ENCODE data around the gene MRPS16.

The MRPS16 gene

GRCh38 chr10:73238990-73239566 is 13.4 kb downstream of the MRPS16 start:
- no peak for DNase-seq

DNA sequence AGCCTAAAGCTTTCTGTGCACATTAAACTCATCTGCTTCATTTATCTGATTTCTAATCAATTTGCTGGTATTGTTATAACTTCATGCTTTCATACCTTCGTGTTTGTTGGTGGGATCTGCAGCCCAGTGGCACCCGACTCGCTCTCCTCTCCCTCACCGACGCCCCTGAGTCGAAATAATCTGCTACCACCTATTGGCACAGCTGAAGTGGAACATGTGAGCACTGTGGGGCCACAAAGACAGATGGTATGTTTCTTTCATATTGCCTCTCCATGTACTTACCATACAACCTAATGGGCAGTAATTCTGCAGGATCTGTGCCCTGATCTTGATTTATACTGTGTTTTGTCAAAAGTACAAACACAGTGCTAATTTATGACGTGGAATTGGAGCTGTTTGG is 17.7 kb downstream of the MRPS16 start:
- DNase-seq, result no peak

DNA sequence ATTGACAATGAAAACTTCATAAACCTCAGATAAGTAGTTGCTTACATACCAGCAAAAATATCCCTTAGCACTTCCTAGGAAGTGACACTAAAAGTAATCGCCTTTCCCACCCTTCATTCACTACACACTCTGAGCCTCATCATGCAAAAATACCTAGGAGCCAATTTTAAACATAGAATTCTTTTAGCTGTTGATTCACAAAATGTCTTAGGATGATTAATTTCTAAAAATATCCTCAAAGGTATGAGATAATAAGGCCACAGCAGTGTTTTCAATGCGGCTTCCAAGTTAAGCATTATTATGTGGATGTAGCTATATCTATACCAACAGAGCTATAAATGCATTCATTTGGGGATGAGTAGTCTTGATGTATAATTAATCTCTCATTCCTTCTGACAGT is 18.6 kb downstream of the MRPS16 start:
- DNase-seq, result no peak

- no peak for DNase-seq
Observed at GRCh38 chr10:73232887-73233286, 19.6 kb downstream of the MRPS16 start.

GRCh38 chr10:73229567-73229966 is 22.9 kb downstream of the MRPS16 start:
- no peak for DNase-seq

- no peak for DNase-seq
Observed at GRCh38 chr10:73228247-73228646, 24.2 kb downstream of the MRPS16 start.

GRCh38 chr10:73226663-73227062 is 25.8 kb downstream of the MRPS16 start:
- no peak for DNase-seq

DNA sequence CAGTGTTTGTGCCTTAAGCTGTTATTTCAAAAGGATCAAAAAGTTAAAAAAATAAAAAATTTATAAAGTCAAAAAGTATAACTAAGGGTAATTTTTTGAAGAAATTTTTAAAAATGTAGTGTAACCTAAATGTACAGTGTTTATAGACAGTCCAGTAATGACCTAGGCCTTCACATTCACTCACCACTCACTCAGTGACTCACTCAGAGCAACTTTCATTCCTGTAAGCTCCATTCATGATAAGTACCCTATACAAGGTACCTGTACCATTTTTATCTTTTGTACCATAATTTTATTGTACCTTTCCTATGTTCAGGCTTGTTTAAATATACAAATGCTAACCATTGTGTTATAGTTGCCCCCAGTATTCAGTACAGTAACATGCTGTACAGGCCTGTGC is 26.9 kb downstream of the MRPS16 start:
- DNase-seq, result no peak

DNA sequence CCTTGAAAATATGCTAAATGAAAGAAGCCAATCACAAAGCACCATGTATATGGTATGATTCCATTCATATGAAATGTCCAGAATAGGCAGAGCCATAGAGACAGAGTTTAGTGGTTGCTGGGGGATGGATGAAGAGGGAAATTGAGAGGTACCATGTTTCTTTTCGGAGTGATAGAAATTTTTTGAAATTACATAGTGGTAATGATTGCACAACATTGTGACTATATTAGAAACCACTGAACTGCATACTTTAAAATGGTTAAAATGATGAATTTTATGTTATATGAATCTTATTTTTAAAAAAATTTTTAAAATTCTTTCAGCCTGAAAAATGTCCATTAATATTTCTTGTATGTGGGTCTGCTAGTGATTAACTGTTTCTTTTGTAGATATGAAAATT is 31.5 kb downstream of the MRPS16 start:
- no peak for DNase-seq

DNA sequence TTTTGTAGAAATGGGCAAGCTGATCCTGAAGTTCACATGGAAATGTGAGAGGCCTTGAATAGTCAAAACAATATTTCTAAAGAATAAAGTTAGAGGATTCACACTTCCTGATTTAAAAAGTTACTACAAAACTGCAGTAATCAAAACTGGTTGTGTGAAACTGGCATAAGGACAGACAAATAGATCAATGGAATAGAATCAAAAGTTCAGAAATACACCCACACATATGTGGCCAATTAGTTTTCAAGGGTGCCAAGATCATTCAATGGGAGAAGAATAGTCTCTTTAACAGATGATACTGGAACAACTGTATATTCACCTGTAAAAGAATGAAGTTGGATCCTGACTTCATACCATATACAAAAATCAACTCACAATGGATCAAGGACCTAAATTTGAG is 33.1 kb downstream of the MRPS16 start:
- no peak for DNase-seq

DNA sequence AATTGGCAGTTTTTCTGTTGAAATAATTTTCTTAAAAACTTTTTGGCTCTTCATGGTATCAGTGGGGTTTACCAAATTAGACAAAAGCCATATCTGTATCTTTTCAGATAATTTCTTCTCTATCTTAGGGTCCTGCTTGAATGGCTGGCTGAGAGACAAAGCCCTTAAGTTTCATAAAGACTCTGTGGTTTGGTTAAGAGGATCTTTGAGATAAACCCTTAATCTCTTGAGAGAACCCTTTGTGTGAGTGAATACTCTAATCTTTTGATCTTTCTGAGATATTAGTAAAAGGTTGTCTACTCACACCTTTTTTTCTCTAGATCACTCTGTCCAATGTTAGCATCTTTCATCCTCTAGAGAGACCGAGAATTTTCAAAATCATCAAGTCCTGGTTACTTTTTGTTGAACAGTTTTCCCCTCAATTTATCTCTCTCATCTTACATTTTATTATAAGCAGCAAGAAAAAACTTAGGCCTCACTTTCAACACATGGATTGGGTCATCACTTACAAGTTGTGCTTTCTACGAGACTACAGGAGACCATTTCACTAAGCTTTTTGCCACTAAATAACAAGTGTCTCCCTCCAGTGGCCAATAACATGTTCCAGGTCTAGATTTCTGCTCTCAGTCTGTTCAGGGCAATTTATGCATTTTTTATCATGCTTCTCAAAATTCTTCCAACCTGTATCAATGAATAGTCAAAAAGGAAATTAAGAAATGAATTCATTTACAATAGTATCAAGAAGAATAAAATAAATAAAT is 33.8 kb downstream of the MRPS16 start:
- DNase-seq, result no peak

DNA sequence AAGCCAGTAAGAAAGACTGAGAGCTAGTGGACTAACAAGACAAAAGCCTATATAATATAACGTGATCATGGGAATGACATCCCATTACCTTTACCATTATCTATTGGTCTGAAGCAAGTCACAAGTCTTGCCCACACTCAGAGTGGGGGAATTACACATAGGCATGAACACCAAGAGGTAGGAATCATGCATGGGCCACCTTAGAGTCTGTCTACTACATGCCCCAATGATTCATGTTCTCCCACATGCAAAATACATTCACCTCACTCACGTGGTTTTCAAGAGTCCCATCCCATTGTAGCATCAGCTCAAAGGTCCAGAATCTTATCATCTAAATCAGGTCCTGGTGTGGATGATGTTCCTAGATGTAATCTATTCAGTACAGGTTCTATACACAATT is 34.8 kb downstream of the MRPS16 start:
- no peak for DNase-seq

DNA sequence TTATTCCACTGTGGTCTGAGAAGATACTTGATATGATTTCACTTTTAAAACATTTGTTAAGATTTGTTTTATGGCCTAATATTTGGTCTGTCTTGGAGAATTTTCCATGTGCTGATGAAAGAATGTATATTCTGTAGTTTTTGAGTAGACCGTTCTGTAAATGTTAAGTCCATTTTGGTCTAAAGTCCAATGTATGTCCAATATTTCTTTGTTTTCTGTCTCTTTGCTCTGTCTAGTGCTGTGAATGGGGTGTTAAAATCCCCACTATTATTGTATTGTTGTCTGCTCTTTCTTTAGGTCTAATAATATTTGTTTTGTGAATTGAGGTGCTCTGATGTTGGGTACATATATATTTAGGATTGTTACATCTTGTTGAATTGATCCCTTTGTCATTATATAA is 36.7 kb downstream of the MRPS16 start:
- no peak for DNase-seq

DNA sequence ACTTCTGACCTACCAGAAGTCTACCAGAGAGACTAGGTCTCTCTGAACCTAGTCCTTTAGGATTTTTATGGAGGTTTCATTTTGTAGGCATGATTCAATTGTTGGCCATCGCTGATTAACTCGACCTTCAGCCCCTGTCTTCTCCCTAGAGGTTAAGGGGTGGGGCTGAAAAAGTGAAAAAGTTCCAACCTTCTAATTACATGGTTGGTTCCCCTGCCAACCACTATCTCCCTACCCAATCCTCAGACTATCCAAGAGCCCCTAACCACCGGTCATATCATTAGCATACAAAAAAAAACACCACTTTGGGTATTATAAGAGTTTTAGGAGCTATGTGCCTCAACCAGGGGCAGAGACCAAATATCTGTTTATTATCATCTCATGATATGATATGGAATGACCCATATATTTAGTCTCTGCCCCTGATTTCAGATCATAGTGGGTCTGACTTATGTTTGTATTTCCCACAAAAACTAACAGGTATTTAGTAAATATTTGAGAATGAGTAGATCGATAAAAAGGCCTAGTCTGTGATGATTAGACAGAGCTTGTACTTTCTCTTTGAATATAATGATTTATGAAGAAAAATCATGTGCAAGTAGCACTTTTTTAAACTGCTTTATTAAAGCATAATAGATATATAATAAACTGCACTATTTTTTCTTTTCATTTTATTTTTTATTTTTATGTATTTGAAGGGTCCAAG is 41.2 kb downstream of the MRPS16 start:
- no peak for DNase-seq

- no peak for DNase-seq
Observed at GRCh38 chr10:73210395-73211105, 41.9 kb downstream of the MRPS16 start.

GRCh38 chr10:73209705-73210104 is 42.7 kb downstream of the MRPS16 start:
- peak; percentile 3 for DNase-seq

DNA sequence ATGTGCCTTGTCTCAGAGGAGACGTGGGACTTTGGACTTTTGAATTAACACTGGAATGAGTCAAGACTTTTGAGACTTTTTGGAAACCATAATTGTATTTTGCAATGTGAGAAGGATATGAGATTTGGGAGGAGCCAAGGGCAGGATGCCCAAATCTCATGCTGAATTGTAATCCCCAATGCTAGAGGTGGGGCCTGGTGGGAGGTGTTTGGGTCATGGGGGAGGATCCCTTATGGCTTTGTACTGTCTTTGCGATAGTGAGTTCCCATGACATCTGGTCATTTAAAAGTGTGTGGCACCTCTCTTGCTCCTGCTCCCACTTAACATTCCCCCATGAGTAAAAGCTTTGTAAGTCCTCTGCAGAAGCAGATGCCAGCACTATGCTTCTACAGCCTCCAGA is 44.6 kb downstream of the MRPS16 start:
- no peak for DNase-seq

- no peak for DNase-seq
Observed at GRCh38 chr10:73206385-73206784, 46.1 kb downstream of the MRPS16 start.

DNA sequence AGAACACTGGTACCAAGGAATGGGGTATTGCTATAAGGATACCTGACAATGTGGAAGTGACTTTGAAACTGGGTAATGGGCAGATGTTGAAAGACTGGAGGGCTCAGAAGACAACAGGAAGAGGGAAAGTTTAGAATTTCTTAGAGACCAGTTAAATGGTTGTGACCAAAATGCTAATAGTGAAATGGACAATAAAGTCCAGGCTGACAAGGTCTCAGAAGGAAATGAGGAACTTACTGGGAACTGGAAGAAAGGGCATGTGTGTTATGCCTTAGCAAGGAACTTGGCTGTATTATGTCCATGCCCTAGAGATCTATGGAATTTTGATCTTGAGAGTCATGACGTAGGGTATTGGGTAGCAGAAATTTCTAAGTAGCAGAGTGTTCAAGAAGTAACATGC is 46.6 kb downstream of the MRPS16 start:
- no peak for DNase-seq

GRCh38 chr10:73205081-73205480 is 47.4 kb downstream of the MRPS16 start:
- DNase-seq, result no peak
